Esophagus muscularis mucosa (tissue), 4 donors: ENCODE measurements around the gene MIGA2. TPM values are rescaled to one million over a fixed set of nuclear protein-coding genes. Genes with fewer than 3 reads are reported as not detected.

Experiments
- DNase-seq: peaks from one replicate; pipeline ENCODE4 v3.0.0-alpha.2; 2017; ENCODE audit errors: extremely low spot score
- H3K27ac ChIP-seq, 4 donors: fragments of 200-600 bp; sonication (generic); replicated peaks in 1 of 4; 1 replicate in 3 of 4; 2 replicates in 1 of 4; pipeline ENCODE4 v1.5.1; 2016 to 2019; ENCODE audit warnings: mild to moderate bottlenecking in 1 of 4
- H3K27me3 ChIP-seq, 4 donors: fragments of 200-600 bp; sonication (generic); one replicate each; pipeline versions ENCODE4 v1.5.1 to v1.6.0; 2016 to 2019
- H3K36me3 ChIP-seq, 4 donors: fragments of 200-600 bp; sonication (generic); one replicate each; pipeline ENCODE4 v1.5.1; 2016 to 2019
- H3K4me1 ChIP-seq, 4 donors: fragments of 200-600 bp; sonication (generic); one replicate each; pipeline ENCODE4 v1.5.1; 2016 to 2019
- H3K4me3 ChIP-seq, 4 donors: fragments of 200-600 bp; sonication (generic); 1 replicate in 2 of 4; 2 replicates in 2 of 4; pipeline ENCODE4 v1.5.1; 2016 to 2019; ENCODE audit warnings: mild to moderate bottlenecking in 4 of 4, moderate library complexity in 1 of 4
- H3K9me3 ChIP-seq, 4 donors: fragments of 200-600 bp; sonication (generic); 1 replicate in 3 of 4; 2 replicates in 1 of 4; pipeline ENCODE4 v1.5.1; 2016 to 2019
- EP300 ChIP-seq: sonication (generic); formaldehyde crosslinking; IDR thresholded peaks from one replicate; pipeline ENCODE4 v1.6.1; 2017; ENCODE audit warnings: antibody characterized with exemption
- POLR2A ChIP-seq: fragments of 450-650 bp; IDR thresholded peaks from one replicate; pipeline ENCODE4 v1.6.1; 2017; ENCODE audit warnings: antibody characterized with exemption, moderate library complexity, mild to moderate bottlenecking, low read depth
- POLR2AphosphoS5 ChIP-seq, 2 donors: sonication (generic); formaldehyde crosslinking; IDR thresholded peaks; one replicate each; pipeline ENCODE4 v1.6.1; 2017; ENCODE audit warnings: antibody characterized with exemption in 2 of 2
- WGBS: methylation state at CpG from one replicate; pipeline ENCODE4 v1.1.5; 2018; 5-methylcytosine and 5-hydroxymethylcytosine counted together
- intact Hi-C: fragments of 100-400 bp; cut with DNase I; formaldehyde crosslinking; loops from one replicate; pipeline ENCODE4 v1.15.1; 2023
- total RNA-seq, 4 donors: library from RNA; depleted of rRNA; stranded (reverse); fragments of >200 nt; gene quantifications; one replicate each; pipeline versions ENCODE4 v1.1.0 to v1.2.1, GENCODE V29; 2016
- TF ChIP-seq, protein P1 (sequence below), 3 experiments: fragments of 200-600 bp in 2 of 3; fragments of 450-650 bp in 1 of 3; sonication (generic) in 2 of 3; IDR thresholded peaks; one replicate each; pipeline ENCODE4 v1.5.1; 2017 to 2019; ENCODE audit warnings: antibody characterized with exemption in 3 of 3, mild to moderate bottlenecking in 2 of 3, moderate library complexity in 1 of 3

The MIGA2 gene
- total RNA-seq, 4 donors from 2014 or later: 23.9 to 44.2 (median 32.1) TPM

- Histone ChIP-seq H3K27me3 (no peaks in the 10 kb centered on the region), H3K4me1 (peaks cover 0 to 5% (median 0%) of the 10 kb centered on the region in 4 donors), H3K36me3 (peaks cover 32 to 66% (median 63%) of the 10 kb centered on the region in 4 donors), H3K27ac (no peak overlapping the region), H3K9me3 (no peaks in the 10 kb centered on the region), H3K4me3 (no peak overlapping the region)
- TF ChIP-seq POLR2AphosphoS5 (IDR thresholded peaks at IDR 0.05): no peak
- TF ChIP-seq EP300: no peak
- TF ChIP-seq POLR2A: no peak
- TF ChIP-seq, protein P1, sequence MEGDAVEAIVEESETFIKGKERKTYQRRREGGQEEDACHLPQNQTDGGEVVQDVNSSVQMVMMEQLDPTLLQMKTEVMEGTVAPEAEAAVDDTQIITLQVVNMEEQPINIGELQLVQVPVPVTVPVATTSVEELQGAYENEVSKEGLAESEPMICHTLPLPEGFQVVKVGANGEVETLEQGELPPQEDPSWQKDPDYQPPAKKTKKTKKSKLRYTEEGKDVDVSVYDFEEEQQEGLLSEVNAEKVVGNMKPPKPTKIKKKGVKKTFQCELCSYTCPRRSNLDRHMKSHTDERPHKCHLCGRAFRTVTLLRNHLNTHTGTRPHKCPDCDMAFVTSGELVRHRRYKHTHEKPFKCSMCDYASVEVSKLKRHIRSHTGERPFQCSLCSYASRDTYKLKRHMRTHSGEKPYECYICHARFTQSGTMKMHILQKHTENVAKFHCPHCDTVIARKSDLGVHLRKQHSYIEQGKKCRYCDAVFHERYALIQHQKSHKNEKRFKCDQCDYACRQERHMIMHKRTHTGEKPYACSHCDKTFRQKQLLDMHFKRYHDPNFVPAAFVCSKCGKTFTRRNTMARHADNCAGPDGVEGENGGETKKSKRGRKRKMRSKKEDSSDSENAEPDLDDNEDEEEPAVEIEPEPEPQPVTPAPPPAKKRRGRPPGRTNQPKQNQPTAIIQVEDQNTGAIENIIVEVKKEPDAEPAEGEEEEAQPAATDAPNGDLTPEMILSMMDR (IDR thresholded peaks at IDR 0.05): no peak
- 87% methylated on average over 20 of the region's 20 CpGs for WGBS
- no peak for DNase-seq
- intact Hi-C loops: no loop called here
Observed at GRCh38 chr9:129093602-129094386, 57.4 kb downstream of the MIGA2 start.

- H3K27me3 ChIP-seq: no peaks in the 10 kb centered on the region
- peaks cover 0 to 5% (median 0%) of the 10 kb centered on the region in 4 donors for H3K4me1 ChIP-seq
- H3K27ac ChIP-seq: no peak overlapping the region
- no peaks in the 10 kb centered on the region for H3K9me3 ChIP-seq
- 87% methylated on average over 3 of the region's 13 CpGs for WGBS
- TF ChIP-seq, protein P1 (IDR thresholded peaks at IDR 0.05): no peak
- TF ChIP-seq POLR2A: no peak
- TF ChIP-seq EP300: no peak
- TF ChIP-seq POLR2AphosphoS5 (IDR thresholded peaks at IDR 0.05): no peak
- DNase-seq: no peak
- H3K36me3 ChIP-seq: peaks cover 32 to 60% (median 56%) of the 10 kb centered on the region in 4 donors
- intact Hi-C loops: no loop called here
- no peak overlapping the region for H3K4me3 ChIP-seq
Observed at GRCh38 chr9:129094387-129095169, 58.2 kb downstream of the MIGA2 start.

DNA sequence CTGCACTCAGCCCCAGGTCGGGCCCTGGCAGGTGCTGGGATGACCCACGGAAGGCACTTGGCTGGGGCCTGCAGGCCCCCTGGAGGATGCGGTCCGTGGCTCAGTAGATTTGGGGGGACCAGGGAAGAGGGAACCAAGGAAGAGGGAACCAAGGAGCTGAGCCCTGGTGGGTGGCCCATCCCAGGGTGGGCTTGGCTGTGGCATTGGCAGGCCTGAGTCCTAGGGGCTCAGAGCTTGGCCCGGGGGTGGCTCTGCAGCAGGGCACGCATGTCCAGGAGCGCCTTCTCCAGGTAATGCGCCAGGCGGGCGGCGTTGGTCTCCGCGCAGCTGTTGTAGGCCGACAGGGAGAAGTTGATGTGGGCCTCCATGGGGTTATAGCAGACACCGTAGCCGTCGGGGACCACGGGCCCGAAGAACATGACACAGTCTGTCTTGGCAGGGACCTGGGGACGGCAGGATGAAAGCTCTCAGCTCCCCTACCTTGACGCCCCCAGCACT, 58.8 kb downstream of the MIGA2 start:
- H3K27me3 ChIP-seq: no peaks in the 10 kb centered on the region
- intact Hi-C loops: no loop called here
- no peak for DNase-seq
- no peak overlapping the region for H3K4me3 ChIP-seq
- H3K9me3 ChIP-seq: no peaks in the 10 kb centered on the region
- peaks cover 0 to 5% (median 0%) of the 10 kb centered on the region in 4 donors for H3K4me1 ChIP-seq
- TF ChIP-seq, protein P1 (IDR thresholded peaks at IDR 0.05): no peak
- no peak for TF ChIP-seq EP300
- no peak for TF ChIP-seq POLR2AphosphoS5 (IDR thresholded peaks at IDR 0.05)
- no peak for TF ChIP-seq POLR2A
- no peak overlapping the region for H3K27ac ChIP-seq
- H3K36me3 ChIP-seq: peaks cover 32 to 60% (median 56%) of the 10 kb centered on the region in 4 donors
- 86% methylated on average over 5 of the region's 21 CpGs for WGBS

DNA sequence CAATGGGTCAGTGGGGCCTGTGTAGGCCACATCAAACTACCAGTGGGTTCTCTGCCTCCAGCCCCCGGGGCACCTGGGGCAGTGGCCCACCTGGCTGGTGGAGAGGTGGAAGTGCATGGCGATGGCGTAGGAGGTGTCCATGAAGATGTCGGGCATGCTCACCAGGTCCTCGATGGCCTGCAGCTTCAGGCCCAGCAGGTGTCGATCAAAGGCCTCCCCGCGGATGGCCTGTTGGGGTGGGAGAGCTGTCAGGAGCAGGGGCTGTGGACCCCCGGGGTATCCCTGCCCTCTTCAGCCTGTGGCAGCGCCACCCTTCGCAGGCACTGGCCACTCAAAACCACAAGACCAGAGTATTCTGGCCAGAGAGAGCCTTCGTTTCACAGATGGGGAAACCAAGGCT, 59.5 kb downstream of the MIGA2 start:
- Histone ChIP-seq H3K27ac (no peak overlapping the region), H3K4me3 (no peak overlapping the region), H3K4me1 (peaks cover 0 to 5% (median 0%) of the 10 kb centered on the region in 4 donors), H3K36me3 (peaks cover 32 to 60% (median 57%) of the 10 kb centered on the region in 4 donors), H3K27me3 (no peaks in the 10 kb centered on the region), H3K9me3 (no peaks in the 10 kb centered on the region)
- TF ChIP-seq EP300 (no peak), POLR2A (no peak), POLR2AphosphoS5 (IDR thresholded peaks at IDR 0.05) (no peak)
- TF ChIP-seq, protein P1 (IDR thresholded peaks at IDR 0.05): no peak
- WGBS: 94% methylated on average over 8 of the region's 12 CpGs
- intact Hi-C loops: no loop called here
- no peak for DNase-seq
